HG03354 (cell line): Measurements from ENCODE around the gene CNBD2.
"Not testable (repeated sequence)": the region's sequence is repeated elsewhere in the genome, so short reads cannot be mapped to it uniquely, and the experiment has no call there.

Experiments used
- ATAC-seq: cut with Tn5 transposase; IDR thresholded peaks from one replicate; pipeline ENCODE4 v1.9.1; 2021; ENCODE audit warnings: mild to moderate bottlenecking; ENCODE audit not compliant: unreplicated experiment, poor library complexity, severe bottlenecking

Gene CNBD2

DNA sequence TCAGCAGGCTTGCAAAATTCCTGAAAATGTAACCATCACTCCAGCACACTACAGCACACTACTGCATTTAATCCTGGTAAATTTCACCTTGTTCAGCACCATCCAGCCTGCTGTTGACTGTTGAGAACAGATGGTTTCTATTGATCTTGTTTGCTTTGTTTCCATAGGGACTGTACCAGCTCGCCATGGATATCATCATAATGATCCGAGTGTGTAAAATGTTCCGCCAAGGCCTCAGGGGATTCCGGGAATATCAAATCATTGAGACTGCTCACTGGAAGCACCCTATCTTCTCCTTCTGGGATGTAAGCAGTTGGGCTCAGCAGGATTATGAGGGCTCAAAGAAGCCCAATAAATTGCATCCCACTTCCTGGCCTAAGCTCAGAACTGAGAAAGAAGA is 4.1 kb downstream of the CNBD2 start:
- no peak for ATAC-seq

DNA sequence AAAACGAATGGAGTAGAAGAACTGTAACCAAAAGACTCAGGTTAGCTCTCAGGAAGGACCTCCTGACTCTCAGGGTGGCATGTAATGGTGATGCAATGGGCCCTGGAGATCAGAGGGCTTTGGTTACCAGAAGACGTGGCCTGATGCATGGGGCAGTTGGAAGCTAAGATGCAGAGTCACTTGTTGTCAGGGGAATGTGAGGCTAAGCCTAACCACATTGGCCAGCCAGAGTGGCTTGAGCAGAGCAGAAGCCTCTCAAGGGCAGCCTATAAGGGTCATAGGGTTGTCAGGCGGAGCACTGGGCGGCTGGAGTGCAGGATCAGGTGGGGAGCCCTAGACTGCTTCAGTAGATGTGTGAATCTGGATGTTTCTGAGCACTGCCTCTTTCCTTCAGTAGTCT is 5.9 kb downstream of the CNBD2 start:
- no peak for ATAC-seq

DNA sequence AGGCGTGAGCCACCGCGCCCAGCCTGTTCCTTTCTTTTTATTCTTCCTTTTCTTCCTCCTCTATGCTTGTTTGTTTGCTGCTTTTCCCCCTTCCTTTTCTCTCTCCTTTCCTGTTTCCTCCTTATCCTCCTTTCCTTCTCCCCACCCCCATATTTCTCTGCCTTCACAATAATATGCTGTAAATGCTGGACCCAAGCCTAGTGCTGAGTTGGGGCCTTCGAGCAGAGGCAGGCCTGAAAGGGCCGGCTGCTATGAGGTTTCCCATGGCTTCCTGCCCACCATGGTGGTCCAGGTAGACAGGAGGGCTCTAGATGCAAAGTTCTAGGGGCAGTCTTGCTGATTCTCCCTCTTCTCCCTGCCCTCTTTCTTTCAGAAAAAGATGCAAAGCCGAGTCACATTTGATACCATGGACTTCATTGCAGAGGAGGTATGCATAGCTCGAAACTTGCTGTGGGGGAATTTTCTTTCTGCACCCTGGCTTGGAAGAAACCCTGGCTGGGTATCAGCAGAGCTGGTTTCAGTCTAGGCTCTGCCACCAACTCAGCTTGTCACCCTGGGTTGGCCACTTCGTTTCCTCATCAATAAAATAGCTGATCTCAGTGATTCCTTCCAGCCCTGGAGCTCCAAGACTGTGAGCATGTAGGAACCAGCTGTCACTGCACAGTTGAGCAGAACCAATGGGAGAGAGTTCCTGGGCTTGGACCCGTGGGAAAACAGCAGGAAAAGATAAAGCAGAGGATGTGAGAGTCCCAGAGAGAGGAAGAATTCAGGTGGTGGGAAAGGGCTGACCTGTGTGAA is 7.4 kb downstream of the CNBD2 start:
- ATAC-seq = no peak

DNA sequence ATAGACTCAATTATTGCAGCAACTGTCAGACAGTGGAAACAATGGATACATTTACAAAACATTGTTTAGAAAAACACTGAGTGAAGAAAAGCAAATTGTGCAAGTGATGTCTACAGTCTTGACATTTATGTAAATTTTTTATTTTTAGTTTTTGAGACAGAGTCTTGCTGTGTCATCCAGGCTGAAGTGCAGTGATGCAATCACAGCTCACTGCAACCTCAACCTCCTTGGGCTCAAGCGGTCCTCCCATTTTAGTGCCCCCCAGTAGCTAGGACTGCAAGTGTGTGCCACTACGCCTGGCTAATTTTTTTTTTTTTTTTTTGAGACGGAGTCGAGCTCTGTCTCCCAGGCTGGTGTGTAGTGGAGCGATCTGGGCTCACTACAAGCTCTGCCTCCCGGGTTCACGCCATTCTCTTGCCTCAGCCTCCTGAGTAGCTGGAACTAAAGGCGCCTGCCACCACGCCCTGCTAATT is 9.7 kb downstream of the CNBD2 start:
- no peak for ATAC-seq

DNA sequence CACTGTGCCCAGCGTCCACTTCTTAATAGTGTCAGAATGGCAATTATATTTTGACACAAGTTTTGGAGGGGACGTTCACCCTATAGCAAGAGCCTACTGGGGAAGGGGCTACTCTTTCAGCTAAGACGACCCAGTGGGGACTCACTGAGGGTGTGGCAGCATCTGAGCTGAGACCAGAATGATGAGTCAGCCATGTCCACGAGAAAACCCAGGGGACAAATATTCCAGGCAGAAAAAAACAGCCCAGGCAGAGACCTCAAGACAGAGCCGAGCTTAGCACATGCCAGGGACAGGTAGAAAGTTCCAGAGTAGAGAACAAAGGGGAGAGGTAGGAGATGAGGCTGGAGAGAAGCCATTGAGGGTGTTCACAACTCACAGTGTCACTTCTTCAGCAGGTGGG is 11.2 kb downstream of the CNBD2 start:
- no peak for ATAC-seq

DNA sequence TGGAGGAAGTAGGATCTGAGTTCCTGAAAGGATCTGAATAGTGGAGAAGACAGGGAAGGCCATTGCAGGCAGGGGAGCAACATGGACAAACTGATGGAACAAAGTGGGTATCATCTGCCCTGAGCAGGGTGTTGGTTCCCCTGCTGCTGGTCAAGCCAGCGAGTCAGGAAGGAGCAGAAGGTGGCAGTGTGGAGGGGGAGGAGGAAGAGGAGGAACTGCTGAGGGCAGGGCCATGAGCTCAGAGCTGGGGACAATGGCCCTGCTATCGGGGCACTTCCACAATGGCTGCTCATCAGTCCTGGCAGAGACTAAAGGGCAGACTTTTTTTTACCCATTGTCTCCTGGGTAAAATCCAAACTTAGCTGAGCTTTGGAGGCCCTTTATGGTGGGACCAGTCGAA is 13.6 kb downstream of the CNBD2 start:
- no peak for ATAC-seq

DNA sequence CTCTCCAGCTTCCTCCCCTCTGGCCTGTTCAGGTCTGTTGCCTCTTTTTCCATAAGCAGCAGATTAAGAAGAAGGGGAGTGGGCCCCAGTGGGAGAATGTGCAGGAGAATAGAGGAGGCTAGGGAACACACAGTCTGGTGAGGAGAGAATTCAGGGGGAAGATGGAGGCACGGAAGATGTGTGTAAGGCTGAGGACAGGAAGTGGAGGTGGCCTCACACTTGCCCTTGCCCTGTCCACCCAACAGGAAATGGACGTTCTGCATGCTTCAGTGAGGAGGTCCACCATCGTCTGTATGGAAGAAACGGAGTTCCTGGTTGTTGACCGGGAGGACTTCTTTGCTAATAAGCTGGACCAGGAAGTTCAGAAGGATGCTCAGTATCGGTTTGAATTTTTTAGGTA is 16.0 kb downstream of the CNBD2 start:
- ATAC-seq = no peak

DNA sequence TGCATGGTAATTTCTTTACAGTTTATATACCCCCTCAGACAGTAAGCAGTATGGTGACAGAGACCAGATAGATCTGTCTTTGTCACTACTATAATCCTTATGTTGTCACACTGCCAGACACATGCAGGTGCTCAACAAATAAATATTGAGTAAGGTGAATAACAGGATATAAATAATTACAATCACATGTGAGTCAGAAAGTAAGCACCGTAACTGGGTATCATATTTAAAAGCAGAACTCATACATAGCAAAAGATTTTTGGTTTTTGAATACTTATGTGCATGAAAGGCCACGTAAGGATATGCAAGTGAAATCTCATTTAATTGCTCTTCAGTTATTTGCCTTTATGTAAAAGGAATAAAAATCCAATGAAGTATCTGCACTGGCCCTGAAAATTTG is 17.4 kb downstream of the CNBD2 start:
- no peak for ATAC-seq

DNA sequence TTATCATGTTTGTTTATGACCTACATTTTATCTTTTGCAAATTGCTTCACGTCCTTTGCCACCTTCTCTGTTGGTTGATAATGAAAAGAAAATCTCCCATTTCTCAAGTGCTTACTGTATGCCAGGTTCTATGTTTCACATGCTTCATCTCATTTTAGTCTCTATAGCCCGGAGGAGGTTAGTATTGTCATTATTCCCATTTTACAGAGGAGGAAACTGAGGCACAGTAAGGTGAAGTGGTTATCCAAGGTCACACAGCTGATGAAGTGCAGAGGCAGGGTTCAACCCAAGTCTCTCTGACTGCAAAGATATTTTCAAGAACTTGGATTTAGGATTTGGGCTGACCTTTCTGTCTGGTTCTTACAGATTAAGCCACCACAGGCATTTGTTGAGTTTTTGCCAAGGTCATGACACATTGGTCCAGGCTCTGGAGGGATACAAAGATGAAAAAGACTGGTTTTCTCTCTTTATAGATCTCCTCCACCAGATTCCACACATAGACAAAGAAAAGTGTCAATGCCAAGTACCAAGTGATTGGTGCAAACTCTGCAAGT is 20.6 kb downstream of the CNBD2 start:
- no peak for ATAC-seq

DNA sequence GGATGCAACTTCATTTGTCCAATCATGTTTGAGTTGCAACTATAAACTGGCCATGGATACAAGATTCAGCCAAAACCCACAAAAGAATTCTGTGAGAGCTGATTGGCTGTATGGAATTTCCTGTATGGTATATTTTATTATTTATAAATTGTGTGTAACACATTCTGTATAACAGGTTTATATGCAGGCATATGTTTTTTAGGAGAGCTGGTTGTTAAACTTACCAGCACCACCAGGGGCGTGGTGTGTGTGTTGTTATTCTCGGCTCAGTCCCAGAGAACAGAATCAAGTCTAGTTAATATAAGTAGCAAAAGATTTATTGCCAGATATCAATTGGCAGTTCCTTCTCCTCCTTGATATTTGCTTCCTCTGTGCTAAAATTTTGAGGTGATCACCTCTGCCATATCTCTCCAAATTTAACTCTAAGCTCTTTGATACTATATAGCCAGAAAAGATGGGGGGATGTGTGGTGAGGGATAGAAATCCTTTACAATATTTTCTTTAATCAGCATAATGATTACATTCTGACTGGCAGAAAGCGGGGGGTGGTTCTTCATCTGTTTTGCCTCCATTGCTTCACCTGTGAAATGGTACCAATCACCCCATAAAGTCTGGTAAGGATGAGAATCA is 22.9 kb downstream of the CNBD2 start:
- ATAC-seq = no peak

DNA sequence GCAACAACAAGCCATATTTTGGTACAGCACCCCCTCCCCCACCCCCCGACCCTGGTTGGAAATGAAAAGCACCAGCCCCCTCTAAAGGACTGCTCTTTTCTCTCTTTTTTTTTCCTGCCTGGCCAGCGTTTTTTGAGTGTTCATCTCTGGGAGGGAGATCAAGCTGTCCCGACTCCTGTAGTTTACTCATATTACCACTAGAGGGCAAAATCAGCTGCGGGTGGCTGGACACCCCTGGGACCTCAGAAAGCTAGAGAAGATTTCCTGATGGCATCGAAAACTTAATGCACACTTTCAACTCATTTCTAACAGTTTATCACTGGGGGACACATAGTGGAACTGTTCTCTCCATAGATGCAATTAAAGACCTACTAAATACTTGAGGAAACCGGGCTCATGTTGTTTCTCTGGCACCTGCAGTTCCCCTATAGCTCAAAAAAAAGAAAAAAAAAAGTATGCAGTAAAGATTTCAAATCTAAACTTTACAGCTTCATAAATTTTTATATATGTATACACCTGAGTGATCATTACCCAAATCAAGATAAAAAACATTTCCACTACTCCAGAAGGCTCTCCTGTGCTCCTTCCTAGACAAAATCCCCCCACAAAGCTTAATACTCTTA is 24.4 kb downstream of the CNBD2 start:
- ATAC-seq = no peak

DNA sequence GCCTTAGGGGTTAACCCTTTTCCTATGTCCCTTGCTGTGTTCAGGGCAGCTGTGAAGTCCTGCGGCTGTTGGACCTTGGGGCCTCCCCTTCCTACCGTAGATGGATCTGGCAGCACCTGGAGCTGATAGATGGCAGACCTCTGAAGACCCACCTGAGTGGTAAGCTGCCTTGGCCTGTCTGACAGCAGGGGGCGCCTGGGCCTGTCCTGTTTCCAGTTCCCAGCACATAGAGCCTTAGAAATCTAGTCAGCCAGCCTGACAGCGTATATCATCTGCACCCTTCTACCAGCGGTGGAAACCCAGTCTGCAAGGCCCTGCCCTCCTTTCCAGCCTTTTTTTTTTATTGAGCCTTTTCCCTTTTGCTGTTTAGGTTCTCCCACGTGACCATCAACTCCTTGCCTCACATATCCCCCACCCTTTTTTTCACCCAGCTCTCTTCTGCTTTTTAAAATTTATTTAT is 26.6 kb downstream of the CNBD2 start:
- ATAC-seq = no peak

DNA sequence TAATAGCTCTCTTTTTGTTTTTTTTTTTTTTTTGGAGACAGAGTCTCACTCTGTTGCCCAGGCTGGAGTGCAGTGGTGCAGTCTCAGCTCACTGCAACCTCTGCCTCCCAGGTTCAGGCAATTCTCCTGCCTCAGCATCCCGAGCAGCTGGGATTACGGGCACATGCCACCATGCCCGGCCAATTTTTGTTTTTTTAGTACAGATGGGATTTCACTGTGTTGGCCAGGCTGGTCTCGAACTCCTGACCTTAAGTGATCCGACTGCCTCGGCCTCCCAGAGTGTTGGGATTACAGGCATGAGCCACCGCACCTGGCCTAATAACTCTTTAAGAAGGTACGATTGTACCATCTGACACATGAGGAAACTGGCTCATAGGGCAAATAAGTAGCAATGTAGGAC is 28.1 kb downstream of the CNBD2 start:
- ATAC-seq = not testable (repeated sequence)

DNA sequence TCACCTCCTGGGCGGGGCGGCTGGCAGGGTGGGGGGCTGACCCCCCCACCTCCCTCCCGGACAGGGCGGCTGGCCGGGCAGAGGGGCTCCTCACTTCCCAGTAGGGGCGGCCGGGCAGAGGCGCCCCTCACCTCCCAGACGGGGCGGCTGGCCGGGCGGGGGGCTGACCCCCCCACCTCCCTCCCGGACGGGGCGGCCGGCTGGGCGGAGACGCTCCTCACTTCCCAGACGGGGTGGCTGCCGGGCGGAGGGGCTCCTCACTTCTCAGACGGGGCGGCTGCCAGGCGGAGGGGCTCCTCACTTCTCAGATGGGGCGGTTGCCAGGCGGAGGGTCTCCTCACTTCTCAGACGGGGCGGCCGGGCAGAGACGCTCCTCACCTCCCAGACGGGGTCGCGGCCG is 32.9 kb downstream of the CNBD2 start:
- not testable (repeated sequence) for ATAC-seq

DNA sequence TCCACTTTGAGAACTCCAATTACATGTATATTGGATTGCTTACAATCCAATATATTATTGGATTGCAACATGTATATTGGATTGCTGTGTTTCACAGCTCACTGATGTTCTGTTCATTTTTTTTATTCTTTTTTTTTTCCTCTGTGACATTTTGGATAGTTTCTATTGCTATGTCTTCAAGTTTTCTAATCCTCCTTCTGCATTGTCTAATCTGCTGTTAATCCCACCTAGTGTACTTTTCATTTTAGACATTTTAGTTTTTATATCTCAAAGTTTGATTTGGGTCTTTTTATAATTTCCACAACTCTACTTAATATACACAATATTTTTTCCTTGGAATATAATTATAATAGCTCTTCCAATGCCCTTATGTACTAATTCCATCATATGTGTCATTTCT is 34.5 kb downstream of the CNBD2 start:
- ATAC-seq = no peak

DNA sequence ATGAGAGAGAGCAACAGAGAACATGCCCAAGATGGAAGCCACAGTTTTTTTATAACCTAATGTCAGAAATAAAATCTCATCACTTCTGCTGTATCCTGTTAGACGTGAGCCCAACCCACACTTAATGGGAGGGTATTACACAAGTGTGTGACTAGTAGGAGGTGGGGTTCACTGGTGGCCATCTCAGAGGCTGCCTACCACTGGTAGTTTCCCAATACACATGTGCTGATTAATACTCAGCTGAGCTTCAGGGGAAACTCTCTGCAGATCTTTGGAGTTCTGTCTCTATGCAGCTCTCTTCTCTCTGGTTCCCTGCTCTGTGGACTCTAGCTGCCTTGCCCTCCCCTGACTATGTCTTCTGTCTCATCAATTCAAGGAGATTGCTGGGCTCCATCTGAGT is 35.7 kb downstream of the CNBD2 start:
- ATAC-seq = no peak

DNA sequence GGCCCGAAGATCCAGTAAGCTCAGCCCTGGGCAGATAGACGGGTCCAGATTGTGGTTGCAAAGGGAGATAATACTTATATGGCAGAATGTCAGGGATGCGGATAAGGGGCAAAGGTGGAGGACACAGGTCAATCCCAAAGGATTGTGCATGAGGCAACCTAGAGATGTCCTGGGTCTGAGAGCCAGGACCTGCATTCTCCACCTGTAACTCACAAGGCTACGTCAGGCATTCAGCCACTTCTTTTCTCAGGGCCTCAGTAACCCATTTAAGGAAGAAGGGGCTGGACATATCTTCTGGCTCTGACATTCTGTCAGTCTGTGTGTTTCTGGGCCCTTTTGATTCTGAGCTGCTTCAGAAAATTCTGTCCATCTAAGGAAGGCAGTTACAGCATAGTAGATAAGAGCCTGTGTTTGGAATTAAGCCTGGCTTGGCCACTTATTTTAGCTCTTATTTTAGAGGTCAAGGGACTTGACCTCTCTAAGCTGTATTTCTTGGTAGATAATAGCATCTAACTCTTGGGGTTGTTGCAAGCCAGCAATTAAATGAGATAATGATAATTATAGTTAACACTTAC is 40.2 kb downstream of the CNBD2 start:
- ATAC-seq = no peak

DNA sequence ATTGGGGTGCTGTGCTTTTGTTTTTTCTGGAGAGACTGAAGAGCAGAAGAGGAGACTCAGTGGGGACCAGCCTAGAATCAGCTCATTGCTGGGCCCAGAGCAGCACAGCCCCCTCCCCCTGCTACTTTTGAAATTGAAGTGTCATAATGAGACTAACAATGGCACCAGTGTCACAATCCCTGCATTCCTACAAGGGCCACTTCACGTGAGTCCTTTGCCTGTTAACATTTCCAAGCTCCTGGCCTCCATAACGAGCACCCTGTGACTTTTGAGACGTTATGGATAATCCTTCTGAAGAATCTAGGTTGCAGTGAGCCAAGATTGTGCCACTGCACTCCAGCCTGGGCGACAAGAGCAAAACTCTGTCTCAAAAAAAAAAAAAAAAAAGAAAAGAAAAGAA is 41.7 kb downstream of the CNBD2 start:
- no peak for ATAC-seq

DNA sequence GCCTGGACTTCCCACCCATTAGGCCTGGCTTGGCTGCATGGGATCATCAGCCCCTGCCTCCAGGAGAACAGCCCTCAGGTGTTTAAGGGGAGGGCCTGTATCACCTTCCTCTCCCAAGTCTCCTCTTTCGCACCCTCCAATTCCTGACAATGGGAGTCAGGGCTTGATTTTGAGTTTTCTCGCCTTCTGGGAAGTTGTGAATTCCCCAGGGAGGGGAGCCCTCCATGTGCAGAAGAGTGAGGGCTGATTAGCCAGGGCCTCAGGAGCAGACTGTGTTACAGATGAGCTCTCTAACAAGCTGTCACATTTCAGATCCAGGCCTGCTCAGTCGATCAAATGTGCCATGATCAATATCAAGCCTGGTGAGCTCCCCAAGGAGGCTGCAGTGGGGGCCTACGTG is 42.4 kb downstream of the CNBD2 start:
- no peak for ATAC-seq

DNA sequence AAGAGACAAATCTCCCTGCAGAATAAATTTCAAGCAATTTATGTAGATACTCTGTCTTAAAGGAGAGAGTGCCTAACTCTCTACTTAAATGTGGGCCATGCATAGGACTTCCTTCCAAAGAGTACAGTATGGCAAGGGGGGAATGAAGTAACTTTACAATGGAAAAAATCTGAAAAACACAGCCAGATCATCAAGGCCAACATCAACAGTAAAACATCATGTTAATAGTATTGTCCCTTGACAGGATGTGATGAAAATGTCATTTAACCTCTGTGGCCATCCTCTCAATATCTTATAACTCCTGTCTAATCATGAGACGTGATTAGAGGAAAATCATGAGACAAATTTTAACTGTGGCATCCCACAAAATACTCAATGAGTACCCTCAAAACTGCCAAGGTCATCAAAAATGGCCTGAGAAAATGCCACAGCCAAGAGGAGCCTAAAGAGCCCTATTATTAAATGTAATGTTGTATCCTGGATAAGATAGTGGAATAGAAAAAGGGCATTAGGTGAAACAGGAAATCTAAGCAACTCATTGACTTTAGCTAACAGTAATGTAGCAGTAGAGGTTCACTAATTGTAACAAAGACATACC is 47.5 kb downstream of the CNBD2 start:
- no peak for ATAC-seq
